Activated naive CD4-positive, alpha-beta T cell treated with anti-CD3 and anti-CD28 coated beads, Interleukin-2, amount 10 ng/mL, durations not matched to agents 7 days and 5 days (primary cell): ENCODE results near the gene BACH2.

Source experiments
- CTCF ChIA-PET: fragments of 350-600 bp; sonication (Branson Sonifier 250); formaldehyde crosslinking; loops from one replicate; lab custom pipeline; 2021; ENCODE audit warnings: antibody characterized with exemption; lab: Charles Lee
- DNase-seq: peaks from one replicate; pipeline ENCODE4 v3.0.0-alpha.2; 2020
- H3K27ac Mint-ChIP-seq: one replicate; pipeline ENCODE4 v1.8.0; 2021; ENCODE audit warnings: mild to moderate bottlenecking, moderate library complexity, mixed read lengths
- H3K27me3 Mint-ChIP-seq: one replicate; pipeline ENCODE4 v1.8.0; 2021; ENCODE audit warnings: mild to moderate bottlenecking, mixed read lengths
- H3K36me3 Mint-ChIP-seq: one replicate; pipeline ENCODE4 v1.8.0; 2021; ENCODE audit warnings: mixed read lengths
- H3K4me1 Mint-ChIP-seq: one replicate; pipeline ENCODE4 v1.8.0; 2021; ENCODE audit warnings: mixed read lengths
- H3K4me3 Mint-ChIP-seq: one replicate; pipeline ENCODE4 v1.8.0; 2021; ENCODE audit warnings: mild to moderate bottlenecking, moderate library complexity, mixed read lengths
- H3K9me3 Mint-ChIP-seq: one replicate; pipeline ENCODE4 v1.8.0; 2021; ENCODE audit warnings: mixed read lengths

Gene BACH2

DNA sequence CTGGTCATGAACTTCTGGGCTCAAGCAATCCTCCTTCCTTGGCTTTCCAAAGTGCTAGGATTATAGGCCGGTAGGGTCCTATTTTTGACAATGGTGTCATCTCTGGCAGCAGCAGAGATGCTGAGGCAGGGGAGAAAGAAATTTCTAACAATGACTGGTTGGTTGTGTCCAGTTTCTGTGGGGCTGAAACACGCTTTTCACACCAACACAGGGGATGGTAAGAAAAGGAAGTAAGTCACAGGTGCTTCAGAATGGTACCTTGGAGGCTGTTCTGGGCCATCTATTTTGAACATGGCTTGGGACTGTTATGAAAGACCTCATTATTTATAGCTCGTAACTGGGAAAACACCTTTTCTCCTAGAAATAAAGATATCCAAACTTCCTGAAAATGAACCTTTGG is 329.7 kb downstream of the BACH2 start:
- peak overlapping the region; percentile 15 for H3K27ac Mint-ChIP-seq
- H3K36me3 Mint-ChIP-seq, result peaks cover 57% of the 10 kb centered on the region

GRCh38 chr6:89966228-89966544 is 330.5 kb downstream of the BACH2 start:
- H3K4me3 Mint-ChIP-seq, result no peak overlapping the region
- CTCF ChIA-PET, result interaction anchor here (0.7 to 2.4 kb wide), 6 partner anchors 9 to 321 kb away, joined by 3 to 12 read pairs (median 3); no protein-coding TSS in a partner anchor
- H3K36me3 Mint-ChIP-seq, result peaks cover 63% of the 10 kb centered on the region
- H3K4me1 Mint-ChIP-seq, result peaks cover 40% of the 10 kb centered on the region
- no peaks in the 10 kb centered on the region for H3K27me3 Mint-ChIP-seq
- H3K27ac Mint-ChIP-seq, result peak overlapping the region; percentile 43
- no peaks in the 10 kb centered on the region for H3K9me3 Mint-ChIP-seq
- no peak for DNase-seq

More for the DNA sequence above, 329.7 kb downstream of the BACH2 start:
- H3K27me3 Mint-ChIP-seq, result no peaks in the 10 kb centered on the region
- no peak for DNase-seq
- H3K9me3 Mint-ChIP-seq, result no peaks in the 10 kb centered on the region
- no peak overlapping the region for H3K4me3 Mint-ChIP-seq
- CTCF ChIA-PET, result interaction anchor here (0.7 to 2.4 kb wide), 5 partner anchors 10 to 320 kb away, joined by 3 to 12 read pairs (median 3); no protein-coding TSS in a partner anchor
- peaks cover 34% of the 10 kb centered on the region for H3K4me1 Mint-ChIP-seq

DNA sequence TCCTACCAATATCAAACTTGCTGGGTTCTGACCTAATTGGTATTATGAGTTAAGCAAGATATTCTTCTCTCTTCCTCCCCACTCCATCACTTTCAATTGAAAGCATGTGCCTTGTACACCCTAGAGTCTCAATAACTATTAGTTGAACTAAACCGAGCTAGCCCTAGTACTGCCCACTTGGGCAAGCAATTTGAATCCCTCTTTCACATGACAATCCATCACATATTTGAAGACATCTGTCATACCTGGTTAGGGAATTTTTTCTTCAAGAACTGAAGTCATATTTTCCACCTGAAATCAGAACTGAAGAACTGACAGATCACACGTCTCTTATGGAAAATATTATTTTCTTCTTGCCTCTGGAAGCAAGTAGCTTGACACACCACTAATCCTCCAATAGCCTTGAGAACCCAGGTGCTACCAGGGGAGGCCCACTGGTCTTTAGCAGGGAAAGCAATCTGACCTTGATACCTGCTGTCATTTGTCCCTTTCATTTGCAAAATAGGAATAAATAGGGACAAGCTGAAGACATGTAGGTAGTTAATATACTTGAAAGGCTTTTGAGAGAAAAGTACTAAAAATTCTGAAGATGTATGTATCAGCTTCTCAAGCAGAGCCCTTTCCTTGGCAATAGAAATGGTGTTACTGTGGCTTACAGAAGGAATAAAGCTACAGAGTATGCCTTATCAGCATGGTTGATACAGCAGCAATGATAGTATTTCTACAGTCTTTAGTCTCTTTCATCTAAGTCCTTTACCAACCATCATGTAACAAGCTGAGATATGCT is 331.0 kb downstream of the BACH2 start:
- Mint-ChIP-seq H3K27ac (peak overlapping the region; percentile 64), H3K4me3 (no peak overlapping the region), H3K9me3 (no peaks in the 10 kb centered on the region), H3K4me1 (peaks cover 40% of the 10 kb centered on the region), H3K27me3 (no peaks in the 10 kb centered on the region), H3K36me3 (peaks cover 65% of the 10 kb centered on the region)
- DNase-seq, result no peak
- CTCF ChIA-PET, result interaction anchor here (0.8 to 2.4 kb wide), 5 partner anchors 8 to 255 kb away, joined by 3 to 12 read pairs (median 3); no protein-coding TSS in a partner anchor

DNA sequence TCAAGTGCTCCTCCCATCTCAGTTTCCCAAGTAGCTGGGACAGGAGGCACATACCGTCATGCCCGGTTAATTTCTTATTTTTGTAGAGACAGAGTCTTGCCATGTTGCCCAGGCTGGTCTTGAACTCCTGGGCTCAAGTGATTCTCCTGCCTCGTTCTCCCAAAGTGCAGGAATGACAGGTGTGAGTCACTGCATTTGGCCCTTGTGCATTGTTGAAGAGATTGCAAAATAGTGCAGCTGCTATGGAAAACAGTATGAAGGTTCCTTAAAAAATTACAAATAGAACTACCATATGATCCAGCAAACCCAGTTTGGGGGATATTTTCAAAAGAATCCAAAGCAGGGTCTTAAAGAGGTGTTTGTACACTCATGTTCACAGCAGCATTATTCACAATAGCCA is 333.3 kb downstream of the BACH2 start:
- no peak overlapping the region for H3K4me3 Mint-ChIP-seq
- H3K27ac Mint-ChIP-seq, result no peak overlapping the region
- H3K4me1 Mint-ChIP-seq, result peaks cover 46% of the 10 kb centered on the region
- CTCF ChIA-PET, result no interaction called here
- H3K27me3 Mint-ChIP-seq, result no peaks in the 10 kb centered on the region
- no peak for DNase-seq
- no peaks in the 10 kb centered on the region for H3K9me3 Mint-ChIP-seq
- peaks cover 82% of the 10 kb centered on the region for H3K36me3 Mint-ChIP-seq

DNA sequence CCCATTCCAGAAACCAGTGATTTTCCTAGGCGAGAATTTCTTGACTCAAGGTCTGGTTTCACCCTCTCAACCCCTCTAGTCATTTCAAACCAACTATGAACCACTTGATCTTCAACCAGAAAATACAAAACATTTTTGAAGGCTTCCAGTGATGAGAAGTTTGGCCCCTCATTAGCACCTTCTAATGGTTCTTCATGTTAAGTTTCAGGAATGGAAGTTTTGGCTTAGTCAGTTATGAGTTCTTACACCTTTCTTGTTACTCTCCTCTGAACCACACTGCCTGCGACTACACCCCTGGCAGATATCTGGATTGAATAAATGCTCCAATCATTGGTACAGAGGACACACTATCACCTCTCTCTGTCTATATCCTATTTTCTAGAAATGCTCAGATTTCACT is 335.2 kb downstream of the BACH2 start:
- DNase-seq, result no peak
- no peak overlapping the region for H3K27ac Mint-ChIP-seq
- H3K4me3 Mint-ChIP-seq, result no peak overlapping the region
- H3K27me3 Mint-ChIP-seq, result no peaks in the 10 kb centered on the region
- no peaks in the 10 kb centered on the region for H3K9me3 Mint-ChIP-seq
- CTCF ChIA-PET, result interaction anchor here (0.6 to 1.2 kb wide), 3 partner anchors 9 to 516 kb away, joined by 3 read pairs; no protein-coding TSS in a partner anchor
- peaks cover 71% of the 10 kb centered on the region for H3K36me3 Mint-ChIP-seq
- peaks cover 45% of the 10 kb centered on the region for H3K4me1 Mint-ChIP-seq

DNA sequence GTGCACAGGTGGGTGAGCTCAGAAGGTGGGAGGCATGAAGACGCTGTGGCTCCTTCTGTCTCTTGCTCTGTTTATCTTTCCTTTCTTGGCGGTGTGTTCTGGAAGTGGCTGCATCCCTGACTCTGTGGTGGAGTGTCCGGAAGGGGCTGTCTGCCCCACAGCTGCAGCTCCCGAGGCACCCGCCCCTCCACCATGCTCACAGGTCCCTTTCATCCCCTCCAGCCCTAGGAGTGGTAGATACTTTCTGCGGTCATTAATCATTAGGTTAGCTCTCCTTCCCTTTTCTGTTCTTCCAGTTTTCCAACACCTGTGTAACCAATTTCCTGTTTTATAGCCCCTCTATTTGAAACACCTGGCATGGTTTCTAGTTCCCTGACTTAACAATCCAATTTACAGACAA is 336.8 kb downstream of the BACH2 start:
- Mint-ChIP-seq H3K27ac (no peak overlapping the region), H3K27me3 (no peaks in the 10 kb centered on the region), H3K9me3 (no peaks in the 10 kb centered on the region), H3K4me3 (no peak overlapping the region), H3K4me1 (peaks cover 51% of the 10 kb centered on the region), H3K36me3 (peaks cover 72% of the 10 kb centered on the region)
- CTCF ChIA-PET, result interaction anchor here (1.5 kb wide), 1 partner anchor 15 kb away, joined by 7 read pairs; no protein-coding TSS in a partner anchor
- DNase-seq, result no peak

DNA sequence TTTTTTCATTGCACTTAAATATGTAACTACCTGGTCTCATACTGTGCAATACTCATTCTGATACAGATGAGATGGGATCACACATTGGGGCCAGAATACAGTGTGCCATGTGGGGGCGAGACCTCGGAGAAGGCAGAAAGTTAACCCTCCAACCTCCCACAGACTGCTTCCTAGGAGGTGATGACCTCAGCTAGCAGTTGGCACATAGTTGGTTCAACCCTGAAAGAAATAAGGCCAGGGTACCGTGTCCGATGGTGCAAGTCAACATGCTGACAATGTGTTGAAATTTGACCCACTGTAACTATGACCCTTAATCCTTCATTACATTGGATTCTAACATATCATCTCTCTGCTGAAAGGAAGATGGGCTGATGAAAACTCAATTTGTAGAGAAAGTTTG is 340.5 kb downstream of the BACH2 start:
- no peak for DNase-seq
- H3K36me3 Mint-ChIP-seq, result peaks cover 60% of the 10 kb centered on the region
- no peak overlapping the region for H3K4me3 Mint-ChIP-seq
- no peaks in the 10 kb centered on the region for H3K27me3 Mint-ChIP-seq
- no peak overlapping the region for H3K27ac Mint-ChIP-seq
- peaks cover 65% of the 10 kb centered on the region for H3K4me1 Mint-ChIP-seq
- H3K9me3 Mint-ChIP-seq, result no peaks in the 10 kb centered on the region
- CTCF ChIA-PET, result interaction anchor here (1.0 to 2.6 kb wide), 5 partner anchors 11 to 332 kb away, joined by 3 to 15 read pairs (median 7); no protein-coding TSS in a partner anchor

GRCh38 chr6:89955364-89955763 is 341.3 kb downstream of the BACH2 start:
- H3K9me3 Mint-ChIP-seq, result no peaks in the 10 kb centered on the region
- H3K27ac Mint-ChIP-seq, result peak overlapping the region; percentile 81
- H3K4me1 Mint-ChIP-seq, result peaks cover 67% of the 10 kb centered on the region
- H3K27me3 Mint-ChIP-seq, result no peaks in the 10 kb centered on the region
- H3K4me3 Mint-ChIP-seq, result no peak overlapping the region
- no peak for DNase-seq
- CTCF ChIA-PET, result interaction anchor here (1.0 to 2.5 kb wide), 5 partner anchors 10 to 520 kb away, joined by 3 to 15 read pairs (median 3); no protein-coding TSS in a partner anchor
- peaks cover 57% of the 10 kb centered on the region for H3K36me3 Mint-ChIP-seq

GRCh38 chr6:89954721-89955148 is 341.9 kb downstream of the BACH2 start:
- CTCF ChIA-PET, result interaction anchor here (0.7 to 2.5 kb wide), 7 partner anchors 10 to 520 kb away, joined by 3 to 15 read pairs (median 3); no protein-coding TSS in a partner anchor
- Mint-ChIP-seq H3K9me3 (no peaks in the 10 kb centered on the region), H3K36me3 (peaks cover 57% of the 10 kb centered on the region), H3K27ac (peak overlapping the region; percentile 81), H3K27me3 (no peaks in the 10 kb centered on the region), H3K4me1 (peaks cover 72% of the 10 kb centered on the region), H3K4me3 (no peak overlapping the region)
- no peak for DNase-seq

DNA sequence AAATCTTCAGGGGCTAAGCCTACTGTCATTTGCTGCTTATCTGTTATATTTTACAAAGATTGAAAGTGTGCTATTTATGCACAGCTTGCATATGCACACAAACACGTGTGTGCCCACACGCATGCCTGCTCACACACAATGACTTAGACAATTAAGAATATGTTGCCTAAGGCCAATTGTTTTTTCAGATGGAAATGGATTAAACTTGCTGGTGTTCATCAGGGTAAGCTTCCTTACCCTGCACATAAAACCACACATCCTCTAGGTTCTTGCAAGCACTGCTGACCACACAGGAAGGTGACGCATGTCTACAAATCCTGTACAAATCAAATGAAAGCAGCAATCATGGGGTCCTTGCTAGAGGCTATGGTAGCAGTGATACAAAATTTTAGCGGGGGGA is 344.0 kb downstream of the BACH2 start:
- CTCF ChIA-PET, result interaction anchor here (1.0 to 3.1 kb wide), 5 partner anchors 8 to 334 kb away, joined by 3 to 13 read pairs (median 4); no protein-coding TSS in a partner anchor

GRCh38 chr6:89952105-89952671 is 344.5 kb downstream of the BACH2 start:
- CTCF ChIA-PET, result interaction anchor here (1.5 to 3.1 kb wide), 4 partner anchors 8 to 264 kb away, joined by 3 to 13 read pairs (median 6); no protein-coding TSS in a partner anchor
- peak overlapping the region; percentile 48 for H3K4me3 Mint-ChIP-seq
- peak overlapping the region; percentile 92 for H3K27ac Mint-ChIP-seq
- no peak for DNase-seq
- H3K9me3 Mint-ChIP-seq, result no peaks in the 10 kb centered on the region
- H3K36me3 Mint-ChIP-seq, result peaks cover 59% of the 10 kb centered on the region
- H3K27me3 Mint-ChIP-seq, result no peaks in the 10 kb centered on the region
- peaks cover 78% of the 10 kb centered on the region for H3K4me1 Mint-ChIP-seq

More for the DNA sequence above, 344.0 kb downstream of the BACH2 start:
- no peaks in the 10 kb centered on the region for H3K9me3 Mint-ChIP-seq
- H3K4me3 Mint-ChIP-seq, result peak overlapping the region; percentile 48
- H3K36me3 Mint-ChIP-seq, result peaks cover 57% of the 10 kb centered on the region
- no peaks in the 10 kb centered on the region for H3K27me3 Mint-ChIP-seq
- peak overlapping the region; percentile 92 for H3K27ac Mint-ChIP-seq
- DNase-seq, result peak; percentile 78
- peaks cover 75% of the 10 kb centered on the region for H3K4me1 Mint-ChIP-seq

GRCh38 chr6:89951574-89952104 is 345.0 kb downstream of the BACH2 start:
- Mint-ChIP-seq H3K9me3 (no peaks in the 10 kb centered on the region), H3K27ac (peak overlapping the region; percentile 92), H3K4me1 (peaks cover 77% of the 10 kb centered on the region), H3K4me3 (no peak overlapping the region), H3K27me3 (no peaks in the 10 kb centered on the region), H3K36me3 (peaks cover 59% of the 10 kb centered on the region)
- no peak for DNase-seq
- CTCF ChIA-PET, result interaction anchor here (1.4 to 3.1 kb wide), 2 partner anchors 11 to 127 kb away, joined by 4 to 13 read pairs; no protein-coding TSS in a partner anchor

- DNase-seq, result no peak
- CTCF ChIA-PET, result interaction anchor here (1.0 to 3.1 kb wide), 3 partner anchors 10 to 528 kb away, joined by 3 to 13 read pairs (median 4); no protein-coding TSS in a partner anchor
- Mint-ChIP-seq H3K27ac (peak overlapping the region; percentile 92), H3K9me3 (no peaks in the 10 kb centered on the region), H3K36me3 (peaks cover 60% of the 10 kb centered on the region), H3K4me1 (peaks cover 77% of the 10 kb centered on the region), H3K27me3 (no peaks in the 10 kb centered on the region), H3K4me3 (no peak overlapping the region)
Observed at GRCh38 chr6:89950879-89951391, 345.7 kb downstream of the BACH2 start.
